ENCODE data around the gene CCNB1IP1. TPM values are rescaled to one million over a fixed set of nuclear protein-coding genes. Genes with fewer than 3 reads are reported as not detected.
"Not testable (repeated sequence)": the region's sequence is repeated elsewhere in the genome, so short reads cannot be mapped to it uniquely, and the experiment has no call there.

The CCNB1IP1 gene
- total RNA-seq, 1 experiment from 2014 or later = 81.2 TPM

DNA sequence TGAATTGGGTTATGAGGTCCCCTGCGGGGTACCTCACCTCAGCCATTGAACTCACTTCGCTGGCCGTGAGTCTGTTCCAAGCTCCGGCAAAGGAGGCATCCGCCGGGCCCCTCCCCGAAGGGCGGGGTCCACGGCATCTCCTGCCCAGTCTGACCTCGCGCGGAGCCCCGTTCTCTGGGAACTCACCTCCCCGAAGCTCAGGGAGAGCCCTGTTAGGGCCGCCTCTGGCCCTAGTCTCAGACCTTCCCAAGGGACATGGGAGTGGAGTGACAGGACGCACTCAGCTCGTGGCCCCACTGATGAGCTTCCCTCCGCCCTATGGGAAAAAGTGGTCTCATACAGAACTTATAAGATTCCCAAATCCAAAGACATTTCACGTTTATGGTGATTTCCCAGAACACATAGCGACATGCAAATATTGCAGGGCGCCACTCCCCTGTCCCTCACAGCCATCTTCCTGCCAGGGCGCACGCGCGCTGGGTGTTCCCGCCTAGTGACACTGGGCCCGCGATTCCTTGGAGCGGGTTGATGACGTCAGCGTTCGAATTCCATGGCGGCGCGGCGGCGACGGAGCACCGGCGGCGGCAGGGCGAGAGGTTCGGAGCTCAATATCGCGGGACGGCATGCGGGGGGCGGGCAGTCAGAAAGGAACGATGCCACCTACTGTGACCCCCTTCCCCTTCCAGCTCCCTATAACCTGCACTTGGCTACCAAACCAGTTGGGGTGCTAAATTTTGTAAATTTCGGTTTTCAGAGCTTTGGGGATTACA lies 10.2 kb upstream of the CCNB1IP1 start, which contains the start of gene PARP2:
Gene PARP2 (plus strand): TSS at position 544 of the 770 bp plus-strand sequence. CDS start 7 bp downstream, at position 551.
- peak; percentile 100 for DNase-seq (ENCODE audit: low read depth, low spot score)
- in situ Hi-C loops (cut with HindIII; ENCODE audit: low pct_unique_long_range_greater_than_20kb, low sequenced_read_pairs) = no loop called here

DNA sequence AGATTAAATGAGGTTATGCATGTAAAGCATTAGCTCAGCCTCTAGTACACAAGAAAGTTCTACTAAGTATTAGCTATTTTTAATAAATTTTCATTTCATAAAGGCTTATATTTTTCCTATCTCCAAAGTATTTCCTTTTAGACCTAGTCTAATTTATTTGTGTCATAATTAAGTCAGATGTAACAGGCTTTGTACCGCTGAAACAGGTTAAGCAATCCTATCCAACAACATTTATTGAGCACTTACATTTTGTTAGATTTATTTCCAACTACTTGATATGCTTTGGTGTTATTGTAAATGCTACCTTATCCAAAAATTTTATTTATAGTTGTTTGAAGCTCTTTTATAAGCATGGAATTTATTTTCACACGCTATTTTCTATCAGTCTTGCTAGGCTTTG lies 8.6 kb upstream of the CCNB1IP1 start:
- no peak for DNase-seq (ENCODE audit: low read depth, low spot score)
- in situ Hi-C loops (cut with HindIII; ENCODE audit: low pct_unique_long_range_greater_than_20kb, low sequenced_read_pairs) = no loop called here

DNA sequence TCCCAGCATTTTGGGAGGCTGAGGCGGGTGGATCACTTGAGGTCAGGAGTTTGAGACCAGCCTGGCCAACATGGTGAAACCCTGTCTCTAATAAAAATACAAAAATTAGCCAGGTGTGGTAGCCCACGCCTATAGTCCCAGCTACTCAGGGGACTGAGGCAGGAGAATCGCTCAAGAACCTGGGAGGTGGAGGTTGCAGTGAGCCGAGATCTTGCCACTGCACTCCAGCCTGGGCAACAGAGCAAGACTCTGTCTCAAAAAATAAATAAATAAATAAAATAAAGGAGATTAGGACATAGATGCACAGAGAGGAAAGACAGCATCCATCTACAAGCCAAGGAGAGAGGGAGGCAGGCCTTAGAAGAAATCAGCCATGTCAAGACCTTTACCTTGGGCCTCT lies 8.0 kb upstream of the CCNB1IP1 start:
- in situ Hi-C loops (cut with HindIII; ENCODE audit: low pct_unique_long_range_greater_than_20kb, low sequenced_read_pairs); DNase-seq (ENCODE audit: low read depth, low spot score): not testable (repeated sequence)

DNA sequence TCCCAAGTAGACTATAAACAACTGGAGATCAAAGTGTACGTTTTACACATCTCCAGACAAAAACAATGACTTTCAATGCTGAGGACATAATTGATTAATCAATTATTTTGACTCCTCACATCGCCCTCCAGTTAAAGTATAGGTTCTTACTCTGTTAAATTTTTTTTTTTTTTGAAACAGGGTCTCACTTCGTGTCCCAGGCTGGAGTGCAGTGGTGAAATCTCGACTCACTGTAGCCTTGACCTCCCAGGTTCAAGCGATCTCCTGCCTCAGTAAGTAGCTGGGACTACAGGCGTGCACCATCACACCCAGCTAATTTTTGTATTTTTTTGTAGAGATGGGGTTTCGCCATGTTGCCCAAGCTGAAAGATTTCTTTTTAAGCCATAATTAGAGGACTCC lies 938 bp upstream of the CCNB1IP1 start:
- no peak for DNase-seq (ENCODE audit: low read depth, low spot score)
- in situ Hi-C loops (cut with HindIII; ENCODE audit: low pct_unique_long_range_greater_than_20kb, low sequenced_read_pairs) = no loop called here

DNA sequence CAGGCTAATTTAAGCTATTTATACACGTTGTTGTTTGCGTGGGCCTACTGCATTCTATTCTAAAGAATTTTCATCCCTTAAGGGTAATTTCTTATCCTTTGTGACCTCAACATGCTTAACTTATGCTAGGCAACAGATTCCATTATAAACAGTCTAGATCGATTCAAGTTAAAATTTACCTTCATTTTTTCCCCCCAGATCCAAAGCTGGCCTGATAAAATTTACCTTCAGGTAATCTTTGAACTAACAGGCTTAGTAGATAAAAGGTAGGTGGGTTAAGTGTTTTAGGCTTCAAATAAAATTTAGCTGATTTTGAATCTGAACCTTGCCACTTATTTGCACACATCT lies 389 bp upstream of the CCNB1IP1 start:
- in situ Hi-C loops (cut with HindIII; ENCODE audit: low pct_unique_long_range_greater_than_20kb, low sequenced_read_pairs) = no loop called here
- no peak for DNase-seq (ENCODE audit: low read depth, low spot score)

DNA sequence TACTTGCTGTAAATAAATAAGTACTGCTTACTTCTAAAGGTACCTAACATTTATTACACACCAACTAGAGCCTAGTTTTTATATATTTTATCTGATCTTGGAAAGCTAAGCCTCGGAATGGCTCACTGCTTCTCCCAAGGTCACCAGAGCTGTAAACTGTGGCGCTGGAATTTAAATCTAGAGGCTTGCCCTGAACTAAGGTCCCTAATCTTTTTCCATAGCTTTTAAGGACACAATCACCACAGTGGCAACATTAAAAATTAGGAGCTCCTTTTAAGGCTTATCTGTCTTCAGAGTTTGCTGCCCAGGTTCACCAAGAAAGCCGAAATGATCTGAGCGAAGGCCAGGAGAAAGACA lies 670 bp downstream of the CCNB1IP1 start:
- in situ Hi-C loops (cut with HindIII; ENCODE audit: low pct_unique_long_range_greater_than_20kb, low sequenced_read_pairs) = no loop called here
- DNase-seq (ENCODE audit: low read depth, low spot score) = peak; percentile 9

DNA sequence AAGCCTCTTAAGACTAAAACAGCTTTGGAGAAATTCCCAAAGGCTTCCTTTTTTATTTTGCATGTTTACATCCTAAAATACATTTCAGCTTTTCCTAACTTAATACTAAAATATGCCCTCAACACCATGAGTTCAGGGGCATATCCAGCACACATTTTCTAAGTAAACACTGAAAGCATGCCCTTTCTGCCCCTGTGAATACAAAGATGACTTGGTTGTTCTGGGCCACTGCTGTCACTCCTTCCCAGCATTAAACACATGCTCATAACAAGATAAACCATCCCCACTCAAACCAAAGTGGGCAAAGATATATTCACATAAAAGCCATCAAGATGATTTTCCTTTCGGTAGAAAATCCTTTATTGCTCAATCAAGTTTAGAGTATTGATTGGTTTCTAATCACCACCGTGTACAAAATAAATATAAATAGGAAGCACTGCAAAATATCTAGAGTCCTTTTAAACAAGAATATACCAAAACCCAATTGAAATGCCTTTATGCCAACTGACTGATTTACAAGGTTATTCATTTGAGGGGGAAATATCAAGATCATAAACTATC lies 1.9 kb downstream of the CCNB1IP1 start:
- DNase-seq (ENCODE audit: low read depth, low spot score) = no peak
- in situ Hi-C loops (cut with HindIII; ENCODE audit: low pct_unique_long_range_greater_than_20kb, low sequenced_read_pairs) = no loop called here

DNA sequence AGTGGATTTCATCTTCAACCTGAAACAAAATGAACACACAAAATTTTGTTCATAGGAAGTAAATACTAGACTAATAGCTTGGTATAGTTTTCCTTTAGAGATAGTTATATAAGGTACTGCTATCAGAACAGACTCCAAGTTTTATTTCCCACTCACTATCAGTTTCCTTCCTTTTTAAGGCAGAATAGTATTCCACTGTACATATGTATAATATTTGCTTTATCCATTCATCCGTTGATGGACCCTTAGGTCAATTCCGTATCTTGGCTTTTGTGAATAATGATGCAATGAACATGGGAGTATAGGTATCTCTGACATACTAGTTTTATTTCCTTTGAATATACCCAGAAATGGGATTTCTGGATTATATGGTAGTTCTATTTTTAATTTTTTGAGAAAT lies 3.7 kb downstream of the CCNB1IP1 start:
- in situ Hi-C loops (cut with HindIII; ENCODE audit: low pct_unique_long_range_greater_than_20kb, low sequenced_read_pairs) = no loop called here
- no peak for DNase-seq (ENCODE audit: low read depth, low spot score)

DNA sequence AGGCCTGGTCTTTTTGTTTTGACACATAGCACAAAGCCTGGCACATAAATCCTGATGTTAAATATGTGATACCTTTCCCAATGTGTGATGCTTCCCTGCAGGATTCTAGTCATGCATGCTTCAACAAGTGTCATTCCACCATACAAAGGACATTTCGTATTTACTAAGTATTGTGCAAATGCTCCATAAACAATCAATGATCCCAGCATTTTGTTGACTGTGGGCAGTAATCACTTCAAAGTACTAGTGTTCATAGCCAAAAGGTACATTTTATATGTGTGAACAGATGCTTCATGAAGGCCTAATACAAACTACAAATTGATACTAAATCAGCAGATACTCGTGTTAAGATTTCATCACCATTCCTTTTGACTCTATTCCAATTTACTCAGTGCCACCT lies 4.4 kb downstream of the CCNB1IP1 start:
- in situ Hi-C loops (cut with HindIII; ENCODE audit: low pct_unique_long_range_greater_than_20kb, low sequenced_read_pairs) = no loop called here
- no peak for DNase-seq (ENCODE audit: low read depth, low spot score)

DNA sequence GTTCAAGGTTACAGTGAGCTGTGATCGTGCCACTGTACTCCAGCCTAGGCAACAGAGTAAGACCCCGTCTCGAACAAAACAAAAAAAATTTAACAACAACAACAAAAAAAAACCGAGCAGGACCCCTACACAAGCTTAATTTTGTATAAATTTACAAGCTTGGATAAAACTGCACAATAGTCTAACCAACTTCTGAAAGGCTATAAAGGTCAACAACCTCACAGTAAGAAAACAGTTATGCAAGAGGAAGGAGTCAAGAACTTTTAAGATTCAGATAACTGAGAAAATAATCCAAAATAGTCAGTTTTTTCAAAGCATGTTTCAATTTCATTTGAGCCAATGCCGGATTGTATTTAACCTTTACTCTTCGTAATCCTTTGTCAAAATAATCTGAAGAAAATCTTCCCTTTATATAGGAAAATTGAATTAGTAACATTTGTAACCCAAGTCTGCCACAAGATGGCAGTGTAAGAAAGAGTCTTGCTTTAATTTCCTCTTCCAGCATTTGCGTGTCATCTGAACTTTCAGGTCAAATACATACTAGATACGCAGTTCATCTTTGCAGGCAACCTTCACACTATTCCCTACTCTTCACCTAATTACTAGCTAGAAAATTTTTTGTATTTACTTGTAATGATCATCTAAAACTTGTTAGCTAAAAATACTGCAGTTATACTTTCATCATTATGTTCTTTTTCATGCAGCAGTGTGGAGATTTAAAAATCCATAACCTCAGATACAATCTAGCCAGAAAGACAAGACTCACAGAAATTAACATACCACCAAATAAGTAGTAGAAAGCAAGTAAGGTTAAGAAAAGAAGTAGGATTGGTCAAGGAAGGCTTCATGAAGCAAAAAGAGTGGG lies 5.8 kb downstream of the CCNB1IP1 start:
- in situ Hi-C loops (cut with HindIII; ENCODE audit: low pct_unique_long_range_greater_than_20kb, low sequenced_read_pairs) = no loop called here
- DNase-seq (ENCODE audit: low read depth, low spot score) = peak; percentile 80

DNA sequence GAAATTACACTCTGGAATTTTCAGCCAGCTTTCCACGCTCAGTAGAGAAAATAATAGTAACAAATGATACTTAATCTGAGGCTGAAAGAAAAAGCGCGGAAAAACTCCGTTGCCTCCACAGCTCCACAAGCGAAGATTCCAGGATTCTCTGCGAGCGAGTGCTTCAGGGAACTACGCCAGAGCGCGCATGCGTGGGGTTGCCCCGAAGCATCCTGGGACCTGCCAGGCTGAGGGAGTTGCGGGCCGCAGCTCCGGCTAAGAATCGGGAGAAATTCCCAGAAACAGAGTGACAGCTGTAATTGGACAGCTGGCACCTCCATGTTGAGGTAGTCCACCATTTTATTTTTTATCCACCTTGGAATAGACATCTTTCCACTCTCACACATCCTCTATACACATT lies 15.4 kb downstream of the CCNB1IP1 start:
- DNase-seq (ENCODE audit: low read depth, low spot score) = no peak
- in situ Hi-C loops (cut with HindIII; ENCODE audit: low pct_unique_long_range_greater_than_20kb, low sequenced_read_pairs) = no loop called here

DNA sequence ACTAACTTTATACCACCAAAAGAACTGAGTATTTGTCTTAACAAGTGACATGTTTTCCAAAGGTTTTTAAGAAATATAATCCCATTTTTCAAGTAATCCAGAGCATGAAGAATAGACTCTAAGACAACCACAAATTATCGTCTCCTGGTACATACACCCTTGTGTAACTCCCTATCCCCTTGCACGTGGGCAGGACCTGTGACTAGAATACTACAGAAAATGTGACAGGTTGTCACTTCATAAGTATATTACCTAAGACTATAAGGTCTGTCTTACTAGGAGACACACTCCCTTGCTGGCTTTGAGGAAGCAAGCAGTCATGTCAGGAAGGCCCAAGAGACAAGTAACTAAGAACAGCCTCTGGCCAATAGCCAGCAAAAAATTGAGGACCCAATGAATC lies 19.1 kb downstream of the CCNB1IP1 start:
- in situ Hi-C loops (cut with HindIII; ENCODE audit: low pct_unique_long_range_greater_than_20kb, low sequenced_read_pairs) = no loop called here
- no peak for DNase-seq (ENCODE audit: low read depth, low spot score)

DNA sequence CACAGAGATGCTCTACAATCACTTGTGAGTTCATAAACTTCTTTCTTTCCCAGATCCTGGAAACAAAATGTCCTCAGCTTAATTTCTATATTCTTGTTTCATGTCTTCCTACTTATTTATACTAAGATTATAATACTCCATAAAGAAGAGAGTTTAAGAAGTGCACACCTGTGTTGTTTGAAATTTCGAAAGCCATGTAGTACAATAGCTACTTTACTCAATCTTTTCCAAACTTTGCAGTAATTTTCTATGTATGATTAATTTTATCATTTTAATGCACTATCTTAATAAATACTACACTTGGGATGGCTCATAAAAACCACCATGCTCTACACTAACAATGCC lies 27.0 kb downstream of the CCNB1IP1 start:
- no peak for DNase-seq (ENCODE audit: low read depth, low spot score)
- in situ Hi-C loops (cut with HindIII; ENCODE audit: low pct_unique_long_range_greater_than_20kb, low sequenced_read_pairs) = no loop called here

DNA sequence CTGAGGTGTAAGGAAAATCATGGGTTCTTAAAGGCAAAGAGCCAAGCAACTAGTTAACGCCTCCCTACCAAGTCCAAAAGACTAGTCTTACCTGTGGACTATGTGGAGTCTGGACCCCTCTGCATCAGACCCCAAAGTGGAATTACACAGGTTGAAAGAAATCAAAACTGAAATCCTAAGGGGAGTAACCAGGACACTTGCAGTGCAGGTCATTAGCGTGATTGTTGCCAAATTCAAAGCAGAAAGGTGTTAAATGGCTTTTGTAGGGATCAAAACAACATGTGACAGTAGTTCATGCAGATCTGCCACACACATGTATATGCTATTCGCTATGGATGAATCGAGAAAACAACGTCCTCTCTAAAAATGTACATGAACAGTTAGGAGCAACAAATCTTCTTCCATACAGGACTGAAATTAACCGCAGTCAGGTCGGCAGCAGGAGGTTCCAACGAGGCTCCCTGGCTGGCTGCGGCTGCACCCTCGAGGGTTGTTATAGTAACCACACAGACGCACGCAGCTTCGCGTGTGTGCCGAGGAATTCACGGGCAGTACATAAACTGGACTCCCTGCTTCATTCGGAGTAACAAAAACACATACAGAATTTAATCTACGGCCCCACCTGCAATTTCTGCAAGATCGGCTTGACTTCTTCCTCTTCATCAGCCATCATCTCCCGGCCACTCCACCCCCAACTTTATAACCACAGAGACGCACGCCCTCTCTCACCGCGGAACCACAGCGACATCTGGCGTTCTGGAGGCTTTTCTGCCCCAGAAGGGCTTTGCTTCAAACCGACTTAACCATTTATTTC lies 27.6 kb downstream of the CCNB1IP1 start, which contains the start of gene TTC5:
Gene TTC5 (minus strand): TSS at position 687 of the 814 bp plus-strand sequence. CDS start 14 bp downstream, at position 673.
- peak; percentile 86 for DNase-seq (ENCODE audit: low read depth, low spot score)
- in situ Hi-C loops (cut with HindIII; ENCODE audit: low pct_unique_long_range_greater_than_20kb, low sequenced_read_pairs) = no loop called here

DNA sequence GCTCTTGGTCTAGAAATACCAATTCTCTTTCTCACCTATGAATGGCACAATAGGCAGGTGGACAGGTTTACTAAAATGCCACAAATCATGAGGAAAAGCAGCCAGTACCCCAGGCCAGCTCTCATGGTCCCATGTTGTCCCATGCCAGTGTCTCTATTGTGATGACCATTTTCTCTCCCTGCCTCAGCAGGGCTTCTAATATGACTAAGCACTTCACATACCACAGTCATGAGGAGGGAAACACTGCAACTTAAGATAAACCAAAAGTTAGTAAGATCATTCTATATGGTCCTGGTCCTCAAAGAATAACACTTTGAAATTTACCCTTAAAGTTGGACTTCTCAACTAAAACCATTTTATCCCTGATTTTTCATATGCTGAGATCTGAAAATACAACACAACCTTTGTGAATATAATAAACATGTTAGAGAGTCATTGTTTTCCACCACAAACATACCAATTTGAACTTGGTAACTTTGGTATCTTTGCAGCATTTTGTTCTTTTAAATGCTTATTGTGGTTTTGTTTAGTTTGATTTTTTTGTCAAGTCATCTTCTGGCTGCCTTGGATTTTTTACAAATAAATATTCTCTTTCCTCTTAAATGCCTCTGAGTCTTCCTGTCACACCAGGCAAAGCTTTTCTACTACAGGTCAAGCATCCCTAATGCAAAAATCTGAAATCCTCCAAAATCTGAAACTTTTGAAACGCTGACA lies 30.9 kb downstream of the CCNB1IP1 start:
- in situ Hi-C loops (cut with HindIII; ENCODE audit: low pct_unique_long_range_greater_than_20kb, low sequenced_read_pairs) = no loop called here
- peak; percentile 5 for DNase-seq (ENCODE audit: low read depth, low spot score)

DNA sequence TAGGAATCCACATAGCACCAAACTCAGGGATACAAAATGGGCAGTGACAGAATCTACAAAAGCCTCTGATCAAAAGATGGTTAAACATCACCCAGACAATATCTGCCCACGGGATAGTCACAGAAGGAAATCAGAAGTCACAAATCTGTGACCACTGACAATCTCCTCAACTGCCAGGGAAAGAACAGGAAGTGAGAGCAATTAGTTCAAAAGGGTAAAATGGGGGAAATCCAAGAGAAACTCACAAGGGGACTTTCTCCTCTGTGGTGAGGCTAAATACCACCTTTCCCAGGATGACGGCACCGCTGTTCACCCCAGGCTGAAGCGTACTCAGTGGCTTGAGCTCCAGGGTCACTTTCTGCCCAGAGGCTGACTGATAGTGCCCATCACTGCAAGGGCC lies 38.0 kb downstream of the CCNB1IP1 start:
- in situ Hi-C loops (cut with HindIII; ENCODE audit: low pct_unique_long_range_greater_than_20kb, low sequenced_read_pairs) = no loop called here
- DNase-seq (ENCODE audit: low read depth, low spot score) = no peak

DNA sequence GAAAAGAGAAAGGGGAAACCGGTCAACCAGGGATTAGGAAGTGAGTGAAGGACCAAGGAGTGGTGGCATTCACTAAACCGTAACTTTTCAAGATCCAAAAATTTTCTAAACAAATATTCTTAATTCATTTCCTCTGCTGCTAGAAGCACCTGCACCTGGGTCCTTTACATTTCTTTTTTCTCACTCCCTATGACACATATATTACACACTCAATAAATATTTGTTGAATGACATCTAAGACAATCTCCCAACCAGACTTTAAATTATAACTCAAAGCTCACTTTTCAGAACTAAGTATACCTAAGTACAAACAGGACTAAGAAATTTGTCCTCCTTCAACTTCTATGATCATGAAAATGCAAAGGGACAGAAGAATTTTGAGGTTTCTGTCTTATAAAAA lies 38.4 kb downstream of the CCNB1IP1 start:
- DNase-seq (ENCODE audit: low read depth, low spot score) = no peak
- in situ Hi-C loops (cut with HindIII; ENCODE audit: low pct_unique_long_range_greater_than_20kb, low sequenced_read_pairs) = no loop called here
